Ramos (cell line): Measurements from ENCODE around the gene FAM13B.
"Not testable (repeated sequence)": the region's sequence is repeated elsewhere in the genome, so short reads cannot be mapped to it uniquely, and the experiment has no call there.

Experiments
- in situ Hi-C: fragments of 300-500 bp; cut with MboI; formaldehyde crosslinking; loops from one replicate; pipeline ENCODE4 v1.14.3; 2022; ENCODE audit warnings: low sequenced_read_pairs; ENCODE audit not compliant: unreplicated experiment

FAM13B gene

GRCh38 chr5:138032572-138033385 lies at the start of gene FAM13B:
Gene FAM13B, minus strand, starts transcription at chr5:138033079. Its CDS starts 13,968 bp downstream, at chr5:138019111.
- in situ Hi-C loops = no loop called here

GRCh38 chr5:138082033-138082432 lies 49.2 kb upstream of the FAM13B start:
- in situ Hi-C loops = no loop called here

- in situ Hi-C loops = no loop called here
Measured at GRCh38 chr5:138078006-138078643, 45.2 kb upstream of the FAM13B start.

- in situ Hi-C loops = no loop called here
Measured at GRCh38 chr5:138077064-138077696, 44.3 kb upstream of the FAM13B start.

- in situ Hi-C loops = not testable (repeated sequence)
Measured at GRCh38 chr5:138070026-138070425, 37.1 kb upstream of the FAM13B start.

GRCh38 chr5:138068742-138069600 lies 36.1 kb upstream of the FAM13B start:
- in situ Hi-C loops = no loop called here

- in situ Hi-C loops = no loop called here
Measured at GRCh38 chr5:138067945-138068344, 35.1 kb upstream of the FAM13B start.

- in situ Hi-C loops = no loop called here
Measured at GRCh38 chr5:138065102-138065501, 32.2 kb upstream of the FAM13B start.

GRCh38 chr5:138064526-138064925 lies 31.6 kb upstream of the FAM13B start:
- in situ Hi-C loops = no loop called here

- in situ Hi-C loops = no loop called here
Measured at GRCh38 chr5:138054847-138055558, 22.1 kb upstream of the FAM13B start.

GRCh38 chr5:138054206-138054605 lies 21.3 kb upstream of the FAM13B start:
- in situ Hi-C loops = no loop called here

- in situ Hi-C loops = no loop called here
Measured at GRCh38 chr5:138053554-138053953, 20.7 kb upstream of the FAM13B start.

- in situ Hi-C loops = not testable (repeated sequence)
Measured at GRCh38 chr5:138052718-138053117, 19.8 kb upstream of the FAM13B start.

- in situ Hi-C loops = no loop called here
Measured at GRCh38 chr5:138051441-138052296, 18.8 kb upstream of the FAM13B start.

- in situ Hi-C loops = not testable (repeated sequence)
Measured at GRCh38 chr5:138045283-138045682, 12.4 kb upstream of the FAM13B start.

GRCh38 chr5:138038826-138039225 lies 5.9 kb upstream of the FAM13B start:
- in situ Hi-C loops = no loop called here

- in situ Hi-C loops = no loop called here
Measured at GRCh38 chr5:138037907-138038633, 5.2 kb upstream of the FAM13B start.

GRCh38 chr5:138037271-138037670 lies 4.4 kb upstream of the FAM13B start:
- in situ Hi-C loops = no loop called here
